ENCODE results near the gene MYO18B.

The MYO18B gene

GRCh38 chr22:25806579-25806978, 64.6 kb downstream of the MYO18B start:
- no peak overlapping the region for H3K4me3 ChIP-seq (ENCODE audit: low read length)
- DNase-seq (ENCODE audit: low read depth, low spot score): no peak

GRCh38 chr22:25814685-25815084, 72.7 kb downstream of the MYO18B start:
- H3K4me3 ChIP-seq (ENCODE audit: low read length): no peak overlapping the region
- DNase-seq (ENCODE audit: low read depth, low spot score): no peak

- no peak overlapping the region for H3K4me3 ChIP-seq (ENCODE audit: low read length)
- DNase-seq (ENCODE audit: low read depth, low spot score): no peak
Measured at GRCh38 chr22:25815561-25815960, 73.6 kb downstream of the MYO18B start.

- DNase-seq (ENCODE audit: low read depth, low spot score): no peak
- no peak overlapping the region for H3K4me3 ChIP-seq (ENCODE audit: low read length)
Measured at GRCh38 chr22:25816522-25817059, 74.6 kb downstream of the MYO18B start.

- no peak overlapping the region for H3K4me3 ChIP-seq (ENCODE audit: low read length)
- no peak for DNase-seq (ENCODE audit: low read depth, low spot score)
Measured at GRCh38 chr22:25817092-25817943, 75.3 kb downstream of the MYO18B start.

GRCh38 chr22:25818541-25818940, 76.6 kb downstream of the MYO18B start:
- H3K4me3 ChIP-seq (ENCODE audit: low read length): no peak overlapping the region
- no peak for DNase-seq (ENCODE audit: low read depth, low spot score)

- DNase-seq (ENCODE audit: low read depth, low spot score): no peak
Measured at GRCh38 chr22:25822344-25822743, 80.4 kb downstream of the MYO18B start.

GRCh38 chr22:25823276-25823675, 81.3 kb downstream of the MYO18B start:
- H3K4me3 ChIP-seq (ENCODE audit: low read length): no peak overlapping the region
- no peak for DNase-seq (ENCODE audit: low read depth, low spot score)

More at GRCh38 chr22:25822344-25822743, 80.4 kb downstream of the MYO18B start:
- no peak overlapping the region for H3K4me3 ChIP-seq (ENCODE audit: low read length)

GRCh38 chr22:25824828-25825423, 82.9 kb downstream of the MYO18B start:
- no peak overlapping the region for H3K4me3 ChIP-seq (ENCODE audit: low read length)
- no peak for DNase-seq (ENCODE audit: low read depth, low spot score)

GRCh38 chr22:25827415-25827814, 85.4 kb downstream of the MYO18B start:
- DNase-seq (ENCODE audit: low read depth, low spot score): no peak
- H3K4me3 ChIP-seq (ENCODE audit: low read length): no peak overlapping the region

- no peak for DNase-seq (ENCODE audit: low read depth, low spot score)
- no peak overlapping the region for H3K4me3 ChIP-seq (ENCODE audit: low read length)
Measured at GRCh38 chr22:25828422-25828821, 86.4 kb downstream of the MYO18B start.

GRCh38 chr22:25829237-25829636, 87.2 kb downstream of the MYO18B start:
- H3K4me3 ChIP-seq (ENCODE audit: low read length): no peak overlapping the region
- no peak for DNase-seq (ENCODE audit: low read depth, low spot score)

- no peak overlapping the region for H3K4me3 ChIP-seq (ENCODE audit: low read length)
- DNase-seq (ENCODE audit: low read depth, low spot score): no peak
Measured at GRCh38 chr22:25829808-25830777, 88.1 kb downstream of the MYO18B start.

- no peak for DNase-seq (ENCODE audit: low read depth, low spot score)
- H3K4me3 ChIP-seq (ENCODE audit: low read length): no peak overlapping the region
Measured at GRCh38 chr22:25833091-25833490, 91.1 kb downstream of the MYO18B start.

GRCh38 chr22:25833676-25834075, 91.7 kb downstream of the MYO18B start:
- no peak overlapping the region for H3K4me3 ChIP-seq (ENCODE audit: low read length)
- DNase-seq (ENCODE audit: low read depth, low spot score): no peak

GRCh38 chr22:25834490-25834889, 92.5 kb downstream of the MYO18B start:
- DNase-seq (ENCODE audit: low read depth, low spot score): no peak
- no peak overlapping the region for H3K4me3 ChIP-seq (ENCODE audit: low read length)

- no peak for DNase-seq (ENCODE audit: low read depth, low spot score)
Measured at GRCh38 chr22:25835348-25835747, 93.4 kb downstream of the MYO18B start.

GRCh38 chr22:25837288-25837900, 95.4 kb downstream of the MYO18B start:
- no peak for DNase-seq (ENCODE audit: low read depth, low spot score)
- H3K4me3 ChIP-seq (ENCODE audit: low read length): no peak overlapping the region

More at GRCh38 chr22:25835348-25835747, 93.4 kb downstream of the MYO18B start:
- H3K4me3 ChIP-seq (ENCODE audit: low read length): no peak overlapping the region
